ENCODE data around the gene MAN1A1.
"Not testable (repeated sequence)": the region's sequence is repeated elsewhere in the genome, so short reads cannot be mapped to it uniquely, and the experiment has no call there.

The MAN1A1 gene

DNA sequence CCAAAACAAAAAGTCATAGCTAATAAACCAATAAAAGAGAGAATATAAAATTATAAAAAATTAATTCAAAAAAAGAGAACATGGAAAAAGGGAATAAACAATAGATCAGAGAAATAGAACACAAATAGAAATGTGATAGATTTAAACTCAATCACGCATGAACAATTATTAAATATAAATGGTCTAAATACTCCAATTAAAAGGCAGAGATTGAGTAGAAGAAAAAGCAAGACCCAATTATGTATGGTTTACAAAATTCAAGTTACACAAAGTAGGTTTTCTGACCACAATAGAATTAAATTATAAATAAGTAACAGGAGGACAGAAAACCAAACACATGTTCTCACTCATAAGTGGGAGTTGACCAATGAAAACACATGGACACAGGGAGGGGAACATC lies 36.4 kb upstream of the MAN1A1 start:
- no peak overlapping the region for H2AFZ ChIP-seq (ENCODE audit: low read length)
- H3K4me1 ChIP-seq (ENCODE audit: low read length), result no peaks in the 10 kb centered on the region
- no peak for DNase-seq
- no peaks in the 10 kb centered on the region for H3K36me3 ChIP-seq (replicated peaks; ENCODE audit: insufficient read depth, low read length)
- no peaks in the 10 kb centered on the region for H3K79me2 ChIP-seq (ENCODE audit: low read length)
- no peaks in the 10 kb centered on the region for H3F3A ChIP-seq (ENCODE audit: insufficient read depth, low read length)
- no peak overlapping the region for H3K4me2 ChIP-seq (ENCODE audit: low read depth, low read length)
- H3K27me3 ChIP-seq (replicated peaks; ENCODE audit: insufficient read depth, low read length), result no peaks in the 10 kb centered on the region
- no peak overlapping the region for H3K27ac ChIP-seq (ENCODE audit: low read length)
- no peak overlapping the region for H3K4me3 ChIP-seq (ENCODE audit: low read length)
- no peak overlapping the region for H3K9ac ChIP-seq (ENCODE audit: low read length)
- no peaks in the 10 kb centered on the region for H3K9me2 ChIP-seq (replicated peaks; ENCODE audit: insufficient read depth, low read length)
- no peaks in the 10 kb centered on the region for H3K9me3 ChIP-seq (replicated peaks; ENCODE audit: insufficient read depth, low read length)
- no peaks in the 10 kb centered on the region for H4K20me1 ChIP-seq (ENCODE audit: insufficient read depth, low read length)
- TF ChIP-seq, protein P1, sequence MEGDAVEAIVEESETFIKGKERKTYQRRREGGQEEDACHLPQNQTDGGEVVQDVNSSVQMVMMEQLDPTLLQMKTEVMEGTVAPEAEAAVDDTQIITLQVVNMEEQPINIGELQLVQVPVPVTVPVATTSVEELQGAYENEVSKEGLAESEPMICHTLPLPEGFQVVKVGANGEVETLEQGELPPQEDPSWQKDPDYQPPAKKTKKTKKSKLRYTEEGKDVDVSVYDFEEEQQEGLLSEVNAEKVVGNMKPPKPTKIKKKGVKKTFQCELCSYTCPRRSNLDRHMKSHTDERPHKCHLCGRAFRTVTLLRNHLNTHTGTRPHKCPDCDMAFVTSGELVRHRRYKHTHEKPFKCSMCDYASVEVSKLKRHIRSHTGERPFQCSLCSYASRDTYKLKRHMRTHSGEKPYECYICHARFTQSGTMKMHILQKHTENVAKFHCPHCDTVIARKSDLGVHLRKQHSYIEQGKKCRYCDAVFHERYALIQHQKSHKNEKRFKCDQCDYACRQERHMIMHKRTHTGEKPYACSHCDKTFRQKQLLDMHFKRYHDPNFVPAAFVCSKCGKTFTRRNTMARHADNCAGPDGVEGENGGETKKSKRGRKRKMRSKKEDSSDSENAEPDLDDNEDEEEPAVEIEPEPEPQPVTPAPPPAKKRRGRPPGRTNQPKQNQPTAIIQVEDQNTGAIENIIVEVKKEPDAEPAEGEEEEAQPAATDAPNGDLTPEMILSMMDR (IDR thresholded peaks at IDR 0.05; ENCODE audit: low read length), result no peak
- TF ChIP-seq EZH2phosphoT487 (IDR thresholded peaks at IDR 0.05; ENCODE audit: low read length), result no peak
- TF ChIP-seq EZH2 (optimal IDR thresholded peaks at IDR 0.05; ENCODE audit: low read depth, low read length), result no peak

DNA sequence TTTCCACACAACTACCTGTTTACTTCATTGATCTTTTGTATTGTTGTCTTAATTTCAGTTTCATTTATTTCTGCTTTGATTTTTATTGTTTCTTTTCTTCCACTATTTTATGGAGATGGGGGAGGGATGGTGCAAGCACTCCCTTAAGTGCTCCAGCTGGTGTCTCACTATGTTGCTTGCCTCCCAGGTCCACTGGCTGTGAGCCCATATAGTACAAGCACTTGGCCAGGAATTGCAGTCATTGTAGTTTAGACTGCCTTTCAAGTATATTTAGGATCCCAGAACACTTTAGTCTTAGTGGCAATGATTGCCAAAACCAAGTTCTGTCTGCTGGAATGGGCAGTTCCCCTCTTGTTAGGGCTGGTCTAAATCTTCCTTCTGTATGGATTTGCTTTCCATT lies 34.9 kb upstream of the MAN1A1 start:
- H3K4me2 ChIP-seq (ENCODE audit: low read depth, low read length), result no peak overlapping the region
- H3K9me3 ChIP-seq (replicated peaks; ENCODE audit: insufficient read depth, low read length), result no peaks in the 10 kb centered on the region
- H3F3A ChIP-seq (ENCODE audit: insufficient read depth, low read length), result no peaks in the 10 kb centered on the region
- H3K9me2 ChIP-seq (replicated peaks; ENCODE audit: insufficient read depth, low read length), result no peaks in the 10 kb centered on the region
- DNase-seq, result no peak
- H3K27me3 ChIP-seq (replicated peaks; ENCODE audit: insufficient read depth, low read length), result no peaks in the 10 kb centered on the region
- no peaks in the 10 kb centered on the region for H3K4me1 ChIP-seq (ENCODE audit: low read length)
- no peak overlapping the region for H3K9ac ChIP-seq (ENCODE audit: low read length)
- H4K20me1 ChIP-seq (ENCODE audit: insufficient read depth, low read length), result no peaks in the 10 kb centered on the region
- no peak overlapping the region for H2AFZ ChIP-seq (ENCODE audit: low read length)
- no peak for TF ChIP-seq EZH2 (optimal IDR thresholded peaks at IDR 0.05; ENCODE audit: low read depth, low read length)
- TF ChIP-seq, protein P1 (IDR thresholded peaks at IDR 0.05; ENCODE audit: low read length), result no peak
- no peak for TF ChIP-seq EZH2phosphoT487 (IDR thresholded peaks at IDR 0.05; ENCODE audit: low read length)
- no peak overlapping the region for H3K4me3 ChIP-seq (ENCODE audit: low read length)
- H3K27ac ChIP-seq (ENCODE audit: low read length), result no peak overlapping the region
- no peaks in the 10 kb centered on the region for H3K36me3 ChIP-seq (replicated peaks; ENCODE audit: insufficient read depth, low read length)
- no peaks in the 10 kb centered on the region for H3K79me2 ChIP-seq (ENCODE audit: low read length)

DNA sequence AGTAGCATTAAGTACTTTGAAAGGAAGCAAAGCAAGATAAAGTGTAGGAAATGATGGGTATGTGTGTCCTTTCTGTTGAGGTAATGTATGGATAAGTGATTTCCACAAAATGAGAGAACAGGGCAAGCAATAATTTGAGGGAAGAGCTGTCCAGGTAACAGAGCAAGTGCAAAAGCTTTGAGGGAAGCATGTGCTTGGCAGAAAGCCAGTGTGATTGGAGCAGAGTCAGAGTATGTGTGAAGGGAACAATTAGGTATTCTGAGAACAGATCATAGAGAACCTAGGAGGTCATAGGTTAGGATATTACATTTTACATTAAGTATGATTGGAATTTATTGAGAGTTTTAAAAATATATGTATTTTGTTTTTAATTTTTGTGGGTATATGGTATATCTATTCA lies 30.2 kb upstream of the MAN1A1 start:
- Histone ChIP-seq H3K27me3 (replicated peaks; ENCODE audit: insufficient read depth, low read length) (no peaks in the 10 kb centered on the region), H3K79me2 (ENCODE audit: low read length) (no peaks in the 10 kb centered on the region), H3K9me2 (replicated peaks; ENCODE audit: insufficient read depth, low read length) (no peaks in the 10 kb centered on the region), H3K4me2 (ENCODE audit: low read depth, low read length) (no peak overlapping the region), H3K4me3 (ENCODE audit: low read length) (no peak overlapping the region), H3K27ac (ENCODE audit: low read length) (no peak overlapping the region), H3F3A (ENCODE audit: insufficient read depth, low read length) (no peaks in the 10 kb centered on the region), H3K9me3 (replicated peaks; ENCODE audit: insufficient read depth, low read length) (no peaks in the 10 kb centered on the region), H3K4me1 (ENCODE audit: low read length) (no peaks in the 10 kb centered on the region), H3K9ac (ENCODE audit: low read length) (no peak overlapping the region), H3K36me3 (replicated peaks; ENCODE audit: insufficient read depth, low read length) (no peaks in the 10 kb centered on the region), H4K20me1 (ENCODE audit: insufficient read depth, low read length) (no peaks in the 10 kb centered on the region), H2AFZ (ENCODE audit: low read length) (no peak overlapping the region)
- no peak for DNase-seq
- TF ChIP-seq EZH2 (optimal IDR thresholded peaks at IDR 0.05; ENCODE audit: low read depth, low read length), result no peak
- TF ChIP-seq EZH2phosphoT487 (IDR thresholded peaks at IDR 0.05; ENCODE audit: low read length), result no peak
- TF ChIP-seq, protein P1 (IDR thresholded peaks at IDR 0.05; ENCODE audit: low read length), result no peak

DNA sequence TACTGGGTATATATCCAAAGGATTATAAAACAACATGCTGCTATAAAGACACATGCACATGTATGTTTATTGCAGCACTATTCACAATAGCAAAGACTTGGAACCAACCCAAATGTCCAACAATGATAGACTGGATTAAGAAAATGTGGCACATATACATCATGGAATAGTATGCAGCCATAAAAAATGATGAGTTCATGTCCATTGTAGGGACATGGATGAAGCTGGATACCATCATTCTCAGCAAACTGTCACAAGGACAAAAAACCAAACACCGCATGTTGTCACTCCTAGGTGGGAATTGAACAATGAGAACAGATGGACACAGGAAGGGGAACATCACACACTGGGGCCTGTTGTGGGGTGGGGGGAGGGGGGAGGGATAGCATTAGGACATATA lies 27.5 kb upstream of the MAN1A1 start:
- not testable (repeated sequence) for H3K4me2 ChIP-seq (ENCODE audit: low read depth, low read length); H3K9me3 ChIP-seq (replicated peaks; ENCODE audit: insufficient read depth, low read length); H3K36me3 ChIP-seq (replicated peaks; ENCODE audit: insufficient read depth, low read length); H3K27me3 ChIP-seq (replicated peaks; ENCODE audit: insufficient read depth, low read length); H4K20me1 ChIP-seq (ENCODE audit: insufficient read depth, low read length); H3K9me2 ChIP-seq (replicated peaks; ENCODE audit: insufficient read depth, low read length); H3K9ac ChIP-seq (ENCODE audit: low read length); H3K4me3 ChIP-seq (ENCODE audit: low read length); H3F3A ChIP-seq (ENCODE audit: insufficient read depth, low read length); H3K4me1 ChIP-seq (ENCODE audit: low read length); DNase-seq; H3K27ac ChIP-seq (ENCODE audit: low read length); H3K79me2 ChIP-seq (ENCODE audit: low read length); H2AFZ ChIP-seq (ENCODE audit: low read length)

All from MM.1S (cell line).